GM19328 (cell line): ENCODE data around the gene TEKT1.
"Not testable (repeated sequence)": the region's sequence is repeated elsewhere in the genome, so short reads cannot be mapped to it uniquely, and the experiment has no call there.

Experiments
- ATAC-seq: cut with Tn5 transposase; IDR thresholded peaks from one replicate; pipeline ENCODE4 v1.9.1; 2021; ENCODE audit warnings: mild to moderate bottlenecking, moderate library complexity; ENCODE audit not compliant: unreplicated experiment

TEKT1 gene

GRCh38 chr17:6831661-6832263 lies at the start of gene TEKT1:
Gene TEKT1 (minus strand): TSS chr17:6831729. CDS start chr17:6830376, 1,353 bp downstream.
- no peak for ATAC-seq

GRCh38 chr17:6879221-6879975 lies 47.9 kb upstream of the TEKT1 start:
- ATAC-seq = not testable (repeated sequence)

GRCh38 chr17:6875276-6875675 lies 43.7 kb upstream of the TEKT1 start:
- ATAC-seq = not testable (repeated sequence)

GRCh38 chr17:6872936-6873335 lies 41.4 kb upstream of the TEKT1 start:
- no peak for ATAC-seq

GRCh38 chr17:6870841-6871240 lies 39.3 kb upstream of the TEKT1 start:
- ATAC-seq = no peak

- ATAC-seq = no peak
Measured at GRCh38 chr17:6868582-6868981, 37.1 kb upstream of the TEKT1 start.

GRCh38 chr17:6867849-6868248 lies 36.3 kb upstream of the TEKT1 start:
- no peak for ATAC-seq

GRCh38 chr17:6862825-6863224 lies 31.3 kb upstream of the TEKT1 start:
- no peak for ATAC-seq

GRCh38 chr17:6862122-6862521 lies 30.6 kb upstream of the TEKT1 start:
- ATAC-seq = no peak

GRCh38 chr17:6857904-6858303 lies 26.4 kb upstream of the TEKT1 start:
- no peak for ATAC-seq

GRCh38 chr17:6857336-6857735 lies 25.8 kb upstream of the TEKT1 start:
- ATAC-seq = no peak

- no peak for ATAC-seq
Measured at GRCh38 chr17:6856051-6856450, 24.5 kb upstream of the TEKT1 start.

GRCh38 chr17:6853764-6854442 lies 22.4 kb upstream of the TEKT1 start:
- ATAC-seq = no peak

- ATAC-seq = not testable (repeated sequence)
Measured at GRCh38 chr17:6848545-6849179, 17.1 kb upstream of the TEKT1 start.

- not testable (repeated sequence) for ATAC-seq
Measured at GRCh38 chr17:6846138-6846537, 14.6 kb upstream of the TEKT1 start.

- ATAC-seq = not testable (repeated sequence)
Measured at GRCh38 chr17:6844406-6844805, 12.9 kb upstream of the TEKT1 start.

GRCh38 chr17:6843241-6843880 lies 11.8 kb upstream of the TEKT1 start:
- no peak for ATAC-seq

- not testable (repeated sequence) for ATAC-seq
Measured at GRCh38 chr17:6841769-6842168, 10.2 kb upstream of the TEKT1 start.

- ATAC-seq = no peak
Measured at GRCh38 chr17:6830383-6830986, 1.0 kb downstream of the TEKT1 start.

- no peak for ATAC-seq
Measured at GRCh38 chr17:6823011-6823442, 8.5 kb downstream of the TEKT1 start.
